G401.6 (cell line): Measurements from ENCODE around the gene TNFRSF14.

ENCODE experiments used
- FAIRE-seq: peaks from 2 replicates; lab custom pipeline; 2012; peaks lifted over from hg19 to GRCh38; lab: Jason Lieb, UNC

The TNFRSF14 gene

GRCh38 chr1:2588661-2589430 lies 32.7 kb downstream of the TNFRSF14 start:
- FAIRE-seq: no peak

- FAIRE-seq: no peak
Observed at GRCh38 chr1:2589431-2590232, 33.5 kb downstream of the TNFRSF14 start.

GRCh38 chr1:2590233-2591141 lies 34.3 kb downstream of the TNFRSF14 start:
- FAIRE-seq: no peak

GRCh38 chr1:2591233-2591580 lies 35.0 kb downstream of the TNFRSF14 start:
- no peak for FAIRE-seq

- FAIRE-seq: no peak
Observed at GRCh38 chr1:2591581-2592261, 35.5 kb downstream of the TNFRSF14 start.

- FAIRE-seq: no peak
Observed at GRCh38 chr1:2592672-2593071, 36.5 kb downstream of the TNFRSF14 start.

- FAIRE-seq: no peak
Observed at GRCh38 chr1:2593251-2593878, 37.2 kb downstream of the TNFRSF14 start.

- FAIRE-seq: no peak
Observed at GRCh38 chr1:2594001-2594640, 38.0 kb downstream of the TNFRSF14 start.

GRCh38 chr1:2594641-2595131 lies 38.5 kb downstream of the TNFRSF14 start:
- FAIRE-seq: no peak

GRCh38 chr1:2595261-2595811 lies 39.2 kb downstream of the TNFRSF14 start:
- FAIRE-seq: no peak

GRCh38 chr1:2595812-2596529 lies 39.8 kb downstream of the TNFRSF14 start:
- FAIRE-seq: no peak

- FAIRE-seq: no peak
Observed at GRCh38 chr1:2596530-2597333, 40.6 kb downstream of the TNFRSF14 start.

GRCh38 chr1:2597441-2598328 lies 41.5 kb downstream of the TNFRSF14 start:
- FAIRE-seq: no peak

GRCh38 chr1:2598329-2598931 lies 42.3 kb downstream of the TNFRSF14 start:
- no peak for FAIRE-seq

GRCh38 chr1:2601721-2602303 lies 45.6 kb downstream of the TNFRSF14 start:
- FAIRE-seq: no peak

- no peak for FAIRE-seq
Observed at GRCh38 chr1:2602311-2602835, 46.2 kb downstream of the TNFRSF14 start.
